AG04450 (cell line): ENCODE measurements around the gene TSC22D2. TPM values are rescaled to one million over a fixed set of nuclear protein-coding genes. Genes with fewer than 3 reads are reported as not detected.

Source experiments
- CTCF ChIA-PET: fragments of 300-600, 350-600 bp; formaldehyde crosslinking; extraction: SDS; loops from one replicate; lab custom pipeline; 2022; ENCODE audit warnings: antibody characterized with exemption, inconsistent platforms; lab: Charles Lee
- POLR2A ChIA-PET: fragments of 350-600 bp; formaldehyde crosslinking; extraction: SDS; loops from one replicate; lab custom pipeline; 2021; ENCODE audit warnings: antibody characterized with exemption, inconsistent platforms; lab: Yijun Ruan, JAX
- DNase-seq: peaks from one replicate; pipeline ENCODE4 v3.0.0-alpha.2; 2011; ENCODE audit warnings: low read depth, low spot score
- H3K27ac ChIP-seq: one replicate; pipeline ENCODE4 v1.5.1; 2012; ENCODE audit warnings: low read depth, low read length, control low read depth
- H3K27me3 ChIP-seq: one replicate; pipeline ENCODE4 v1.6.0; 2012; ENCODE audit warnings: low read length; ENCODE audit not compliant: control insufficient read depth, insufficient read depth
- H3K4me3 ChIP-seq: 2 replicates; pipeline ENCODE4 v1.5.1; 2011; ENCODE audit warnings: mild to moderate bottlenecking, low read depth, low read length, control low read depth
- H3K9me3 ChIP-seq: 2 replicates; pipeline ENCODE4 v1.5.1; 2012; ENCODE audit warnings: low read length; ENCODE audit not compliant: control insufficient read depth, insufficient read depth
- CTCF ChIP-seq: IDR thresholded peaks from 2 replicates; pipeline ENCODE4 v1.5.1; 2011; ENCODE audit warnings: low read depth, low read length, control low read depth, inconsistent platforms
- polyA plus RNA-seq: library from polyadenylated mRNA; depleted of rRNA; stranded (reverse); fragments of >200 nt; gene quantifications from 2 replicates; pipeline ENCODE4 v1.2.3, GENCODE V29; 2011; rRNA removed

TSC22D2 gene
- polyA plus RNA-seq, 1 experiment, result 28.4 TPM

DNA sequence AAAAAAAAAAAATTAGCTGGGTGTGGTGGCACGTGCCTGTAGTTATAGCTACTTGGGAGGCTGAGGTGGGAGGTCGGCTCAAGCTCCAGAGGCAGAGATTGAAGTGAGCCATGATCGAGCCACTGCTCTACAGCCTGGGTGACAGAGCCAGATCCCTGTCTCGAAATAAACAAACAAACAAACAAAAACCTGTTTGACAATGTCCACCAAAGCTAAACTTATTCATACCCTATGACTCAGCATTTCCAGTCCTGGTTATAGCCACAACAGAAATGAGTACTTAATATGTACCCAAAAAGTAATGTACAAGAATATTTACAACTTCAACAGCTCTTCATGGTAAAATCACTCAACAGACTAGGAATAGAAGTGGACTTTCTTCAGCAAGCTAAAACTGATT, 107.1 kb downstream of the TSC22D2 start:
- no peaks in the 10 kb centered on the region for H3K9me3 ChIP-seq
- no peak for TF ChIP-seq CTCF
- CTCF ChIA-PET, result interaction anchor here (0.7 kb wide), 1 partner anchor 19 kb away, joined by 4 read pairs; no protein-coding TSS in a partner anchor
- H3K27me3 ChIP-seq, result no peaks in the 10 kb centered on the region
- H3K27ac ChIP-seq, result no peak overlapping the region
- POLR2A ChIA-PET, result no interaction called here
- H3K4me3 ChIP-seq, result no peak overlapping the region
- no peak for DNase-seq

Other genes with a start within 250 kb of the TSC22D2 start
- gene SERP1, start 138.2 kb downstream of the TSC22D2 start, polyA plus RNA-seq, result 87.6 and 114 TPM in 2 replicates
- gene EIF2A, start 138.5 kb downstream of the TSC22D2 start, polyA plus RNA-seq, result 78.5 and 113 TPM in 2 replicates
- gene SELENOT, start 195.0 kb downstream of the TSC22D2 start, polyA plus RNA-seq, result 588 and 601 TPM in 2 replicates